ENCODE measurements around the gene NRXN3.
A peak's percentile ranks its signal among the peaks of the same experiment; 100 is the strongest.

NRXN3 gene

DNA sequence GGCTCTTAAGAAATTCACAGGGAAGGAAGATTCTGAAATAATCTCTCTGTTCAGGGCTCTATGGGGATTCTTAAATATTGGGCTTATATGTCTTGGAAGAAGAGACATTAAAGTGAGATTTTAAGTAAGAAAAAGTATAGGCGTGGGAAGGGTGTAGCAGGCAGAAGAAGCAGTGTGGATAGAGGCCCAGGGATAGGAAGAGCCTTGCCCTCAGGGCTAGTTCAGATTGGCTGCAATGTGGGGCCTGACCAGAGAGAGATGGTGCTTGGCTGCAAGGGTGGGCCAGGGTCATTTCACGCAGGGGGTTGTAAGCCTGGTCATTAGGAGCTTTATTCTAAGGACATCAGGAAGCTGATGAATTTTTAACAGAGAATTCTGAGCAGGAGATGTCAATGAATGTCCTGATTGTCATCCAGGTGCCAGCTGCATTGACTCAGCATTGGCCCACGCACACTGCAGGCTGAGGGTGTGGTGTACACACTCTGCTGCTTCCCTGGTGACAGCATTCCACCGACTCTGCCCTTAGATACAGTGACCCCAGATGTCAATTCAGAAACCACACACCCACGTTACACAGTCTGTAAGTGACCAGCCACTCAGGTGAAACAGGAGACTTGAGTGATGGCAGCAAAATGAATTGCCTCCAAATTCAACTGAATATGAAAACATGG is 582.5 kb downstream of the NRXN3 start:
- no peak for DNase-seq

GRCh38 chr14:78754059-78754458 is 583.9 kb downstream of the NRXN3 start:
- no peak for DNase-seq

- DNase-seq, result no peak
These were observed 588.2 kb downstream of the NRXN3 start for GRCh38 chr14:78758333-78758732.

DNA sequence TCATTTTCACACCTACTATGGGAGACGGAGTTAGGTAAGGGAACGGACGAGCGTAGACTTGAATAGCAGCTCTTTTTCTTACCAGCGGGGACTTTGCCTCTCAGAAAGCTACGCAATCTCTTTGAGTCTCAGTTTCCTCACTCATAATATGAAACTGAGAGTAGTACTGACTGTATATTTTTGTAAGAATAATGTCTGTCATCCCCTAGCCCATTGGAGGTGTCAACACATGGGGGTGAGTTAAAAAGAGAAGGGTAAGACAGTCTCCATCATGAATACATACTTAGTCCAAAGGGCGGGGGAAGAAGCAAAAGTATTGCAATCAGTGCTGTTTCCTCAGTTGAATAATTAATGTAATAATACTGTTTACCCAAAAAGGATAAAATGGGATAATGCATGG is 592.2 kb downstream of the NRXN3 start:
- DNase-seq, result no peak

GRCh38 chr14:78763746-78764145 is 593.6 kb downstream of the NRXN3 start:
- DNase-seq, result no peak

GRCh38 chr14:78764240-78764639 is 594.1 kb downstream of the NRXN3 start:
- DNase-seq, result no peak

GRCh38 chr14:78764645-78765044 is 594.5 kb downstream of the NRXN3 start:
- DNase-seq, result no peak

DNA sequence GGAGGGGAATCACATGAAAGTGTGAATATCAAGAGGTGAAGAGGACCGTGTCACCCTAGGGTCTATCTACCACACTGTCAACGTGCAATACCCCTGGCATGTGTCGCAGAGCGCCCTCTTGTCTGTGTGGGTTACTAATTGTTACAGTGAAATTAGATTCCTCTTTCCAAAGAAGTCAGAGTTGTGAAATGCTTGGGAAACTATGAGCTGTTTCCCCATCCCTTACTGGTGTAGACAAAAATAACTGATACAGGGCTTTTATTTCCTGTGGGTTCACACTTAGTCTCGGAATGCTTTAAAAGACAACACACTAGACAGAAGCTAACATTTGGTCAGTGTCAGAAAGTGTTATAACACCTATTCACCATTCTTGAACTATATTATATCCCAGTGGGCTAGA is 597.3 kb downstream of the NRXN3 start:
- no peak for DNase-seq

DNA sequence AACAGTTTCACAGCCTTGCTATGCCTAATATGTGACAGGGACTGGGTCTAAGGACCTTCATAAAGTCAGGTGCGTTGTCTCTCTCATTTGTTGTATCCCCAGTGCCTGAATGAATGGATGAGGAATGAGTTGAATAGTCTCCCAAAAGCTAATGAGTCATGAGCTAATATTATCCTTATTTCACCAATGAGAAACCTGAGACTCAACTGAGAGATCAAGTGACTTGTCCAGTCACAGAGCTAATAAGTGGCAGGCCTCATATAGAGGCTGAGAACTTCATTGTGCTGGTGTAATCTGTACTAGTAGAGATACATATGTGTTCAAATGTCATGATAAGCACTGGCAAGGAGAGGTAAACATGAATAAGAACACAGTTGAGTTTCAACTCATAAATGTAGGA is 612.4 kb downstream of the NRXN3 start:
- DNase-seq, result no peak

GRCh38 chr14:78785265-78785664 is 615.1 kb downstream of the NRXN3 start:
- no peak for DNase-seq

- DNase-seq, result no peak
These were observed 618.5 kb downstream of the NRXN3 start for GRCh38 chr14:78788467-78789360.

GRCh38 chr14:78790271-78790670 is 620.1 kb downstream of the NRXN3 start:
- no peak for DNase-seq

GRCh38 chr14:78798757-78799156 is 628.6 kb downstream of the NRXN3 start:
- DNase-seq, result no peak

GRCh38 chr14:78805570-78805969 is 635.4 kb downstream of the NRXN3 start:
- DNase-seq, result no peak

DNA sequence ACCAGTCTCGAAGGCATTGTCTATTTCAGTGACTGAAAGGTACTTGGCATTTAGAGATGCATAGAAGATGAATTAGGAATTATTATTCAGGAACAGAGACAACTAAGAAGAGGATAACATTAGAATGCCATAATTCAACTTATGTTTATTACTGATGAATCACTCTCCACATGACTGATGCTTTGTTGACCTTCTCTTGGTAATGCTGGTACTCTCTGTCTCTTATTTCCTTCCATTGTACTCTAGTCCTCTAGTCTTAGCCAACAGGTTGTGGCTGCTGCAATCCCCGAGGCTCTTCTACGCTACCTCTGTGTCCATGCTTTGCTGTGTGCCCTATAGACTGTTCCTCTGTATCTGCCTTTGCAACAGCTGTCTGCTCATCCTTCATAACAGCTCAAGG is 652.9 kb downstream of the NRXN3 start:
- DNase-seq, result no peak

DNA sequence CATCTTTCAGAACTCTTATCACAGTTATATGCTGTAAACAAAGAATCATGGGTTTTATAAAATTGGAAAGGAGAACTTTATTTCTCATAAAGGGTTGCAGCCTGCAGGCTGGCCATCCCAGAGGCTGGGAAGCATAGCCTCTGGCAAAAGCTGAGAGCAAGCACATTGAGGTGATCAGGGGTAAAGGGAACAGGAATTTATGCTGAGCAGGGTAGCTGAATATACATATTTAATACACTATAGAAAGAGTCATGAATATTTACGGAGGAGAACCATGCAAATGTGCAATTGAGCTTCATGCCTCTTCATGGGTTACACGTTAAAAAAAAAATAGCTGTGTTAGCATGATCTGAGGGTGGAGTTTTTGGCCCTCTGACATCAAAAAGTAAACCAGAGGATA is 653.3 kb downstream of the NRXN3 start:
- no peak for DNase-seq

- no peak for DNase-seq
These were observed 659.1 kb downstream of the NRXN3 start for GRCh38 chr14:78829274-78829673.

DNA sequence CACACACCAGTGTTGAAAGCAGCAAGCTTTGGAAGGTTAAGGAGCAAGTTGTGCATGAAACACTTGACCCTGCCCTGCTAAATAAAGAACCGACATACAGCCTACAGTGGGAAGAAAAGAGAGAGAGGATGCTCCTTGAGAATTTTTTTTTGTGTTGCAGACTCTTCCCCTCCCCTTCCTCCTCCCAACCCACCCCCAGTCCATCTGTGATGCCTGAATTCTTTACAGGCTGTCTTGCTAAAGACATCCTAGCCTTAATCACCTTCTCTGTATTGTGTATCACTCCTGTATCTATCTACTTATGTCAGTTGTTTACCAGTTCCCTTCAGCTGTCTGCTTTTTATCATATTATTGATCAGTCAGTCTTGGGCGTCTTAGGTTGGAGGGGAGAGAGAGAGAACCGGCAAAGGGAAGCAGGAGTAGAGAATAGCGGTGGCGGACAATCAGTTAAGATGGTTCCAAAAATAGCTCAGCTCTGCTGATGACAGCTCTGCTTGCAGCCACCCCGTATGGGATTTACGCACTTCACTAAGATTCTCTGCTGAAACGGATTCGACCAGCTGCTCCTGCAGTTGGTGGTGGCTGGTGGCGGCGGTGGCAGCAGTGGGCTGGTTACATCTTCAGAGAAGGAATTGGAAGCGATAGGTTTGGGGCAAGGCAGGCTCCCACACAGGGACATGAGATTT is 664.7 kb downstream of the NRXN3 start:
- no peak for DNase-seq

- DNase-seq, result no peak
These were observed 665.7 kb downstream of the NRXN3 start for GRCh38 chr14:78835909-78836308.

- peak; percentile 71 for DNase-seq
These were observed 666.6 kb downstream of the NRXN3 start for GRCh38 chr14:78836777-78837176.

- no peak for DNase-seq
These were observed 668.8 kb downstream of the NRXN3 start for GRCh38 chr14:78838959-78839358.

DNA sequence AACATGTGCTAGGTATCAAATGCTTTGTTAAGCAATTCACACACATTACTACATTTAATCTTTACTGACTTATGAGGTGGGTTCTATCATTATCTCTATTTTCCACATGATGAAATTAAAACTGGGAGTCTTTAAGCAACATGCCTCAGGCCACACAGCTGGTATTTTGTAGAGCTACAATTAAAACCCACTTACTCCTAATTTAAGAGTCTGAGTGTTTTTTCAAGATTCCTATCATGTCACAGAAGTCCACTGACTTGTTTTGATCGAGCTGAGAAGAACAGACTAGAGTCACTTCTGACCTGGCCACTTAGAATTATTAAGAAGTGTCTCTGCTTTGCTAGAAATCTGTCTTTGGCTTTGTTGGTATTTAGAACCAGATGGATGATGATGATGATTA is 670.7 kb downstream of the NRXN3 start:
- DNase-seq, result peak; percentile 83

DNA sequence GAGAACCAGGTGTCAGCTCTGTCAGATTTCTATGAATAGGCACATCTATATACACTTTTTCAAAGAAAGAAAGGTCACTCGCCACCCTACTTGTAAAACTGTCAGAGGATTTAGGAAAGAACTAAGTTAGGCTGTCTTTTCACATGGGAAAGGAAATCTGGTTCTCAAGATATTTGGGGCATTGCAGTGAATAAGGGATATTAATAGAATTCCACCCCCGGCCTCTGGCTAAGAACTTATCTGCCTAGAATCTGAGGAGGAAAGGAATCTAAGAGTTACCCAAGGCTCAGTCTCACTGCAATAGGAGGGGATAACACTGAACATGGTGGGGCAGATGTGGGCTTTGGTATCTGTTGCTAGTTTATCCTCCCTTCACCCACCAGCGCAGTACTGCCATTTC is 677.6 kb downstream of the NRXN3 start:
- no peak for DNase-seq

Measured in NCI-H1436 treated with DMSO at 0.1 percent for 48 hours (cell line).